ENCODE data around the gene CST3.

CST3 gene

DNA sequence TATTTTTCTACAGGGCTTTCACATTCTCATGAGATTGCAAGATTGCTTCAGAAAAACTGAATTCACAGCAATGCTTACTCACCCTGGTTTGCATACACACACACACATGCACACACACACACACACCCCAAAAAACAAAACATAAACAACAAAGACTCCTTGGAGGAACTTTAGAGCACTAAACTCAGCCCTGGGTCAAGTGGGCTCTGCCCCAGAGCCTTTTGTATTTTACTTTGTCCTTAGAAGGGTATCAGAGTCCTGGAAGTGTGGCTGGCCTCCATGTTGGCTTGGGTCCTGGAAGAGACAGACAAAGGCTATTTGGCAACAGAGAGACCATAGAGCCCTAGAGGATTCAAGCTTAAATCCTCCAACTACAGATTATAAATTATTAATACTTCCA lies 24.1 kb downstream of the CST3 start:
- DNase-seq, result no peak
- in situ Hi-C loops (cut with HindIII; ENCODE audit: low pct_ligation_motif_present, low pct_unique_long_range_greater_than_20kb, low sequenced_read_pairs), result no loop called here

DNA sequence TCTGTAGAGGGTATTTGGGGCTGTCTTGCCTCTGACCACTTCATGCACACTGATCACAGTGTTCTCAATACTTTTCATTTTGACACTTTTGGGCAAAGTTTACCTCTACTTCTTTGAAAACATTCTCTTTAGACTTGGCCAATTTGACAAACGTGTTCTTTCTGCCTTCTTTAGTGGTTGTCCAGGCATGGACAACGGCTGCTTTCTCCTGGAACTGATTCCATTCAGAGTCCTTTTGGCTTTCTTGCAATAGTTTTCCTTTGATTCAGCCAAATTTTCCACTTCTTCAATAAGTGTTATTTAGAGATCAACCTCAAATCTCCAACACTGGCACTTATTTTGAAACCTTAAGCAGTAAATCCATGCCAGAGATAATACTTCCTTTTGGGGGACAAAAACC lies 25.4 kb downstream of the CST3 start:
- DNase-seq, result no peak
- in situ Hi-C loops (cut with HindIII; ENCODE audit: low pct_ligation_motif_present, low pct_unique_long_range_greater_than_20kb, low sequenced_read_pairs), result no loop called here

DNA sequence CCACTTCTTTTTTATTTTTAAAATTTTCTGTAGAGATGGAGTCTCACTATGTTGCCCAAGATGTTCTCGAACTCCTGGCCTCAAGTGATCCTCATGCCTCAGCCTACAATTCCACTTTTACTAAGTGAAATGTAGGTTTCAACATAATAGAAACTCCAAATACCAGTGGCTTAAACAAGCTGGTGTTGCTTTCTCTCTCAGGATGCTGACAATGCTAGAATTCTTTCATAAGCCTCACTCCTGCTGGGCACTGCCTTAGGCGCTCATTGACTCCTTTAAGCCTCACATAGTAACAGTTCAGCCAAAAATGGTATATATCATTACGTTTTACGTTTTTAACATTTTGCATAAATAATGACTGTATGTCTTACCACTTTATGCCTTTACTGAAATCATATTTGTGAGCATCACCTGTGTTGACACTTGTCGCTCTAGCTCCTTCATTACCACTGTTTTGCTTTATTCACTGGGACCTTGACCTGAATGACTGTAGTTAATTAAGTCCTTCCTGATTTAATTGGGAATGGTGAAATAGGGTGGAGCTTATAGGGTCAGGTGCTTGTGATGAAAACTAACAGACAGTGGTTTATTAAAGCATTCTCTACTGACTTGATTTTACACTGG lies 28.2 kb downstream of the CST3 start:
- DNase-seq, result no peak
- in situ Hi-C loops (cut with HindIII; ENCODE audit: low pct_ligation_motif_present, low pct_unique_long_range_greater_than_20kb, low sequenced_read_pairs), result no loop called here

DNA sequence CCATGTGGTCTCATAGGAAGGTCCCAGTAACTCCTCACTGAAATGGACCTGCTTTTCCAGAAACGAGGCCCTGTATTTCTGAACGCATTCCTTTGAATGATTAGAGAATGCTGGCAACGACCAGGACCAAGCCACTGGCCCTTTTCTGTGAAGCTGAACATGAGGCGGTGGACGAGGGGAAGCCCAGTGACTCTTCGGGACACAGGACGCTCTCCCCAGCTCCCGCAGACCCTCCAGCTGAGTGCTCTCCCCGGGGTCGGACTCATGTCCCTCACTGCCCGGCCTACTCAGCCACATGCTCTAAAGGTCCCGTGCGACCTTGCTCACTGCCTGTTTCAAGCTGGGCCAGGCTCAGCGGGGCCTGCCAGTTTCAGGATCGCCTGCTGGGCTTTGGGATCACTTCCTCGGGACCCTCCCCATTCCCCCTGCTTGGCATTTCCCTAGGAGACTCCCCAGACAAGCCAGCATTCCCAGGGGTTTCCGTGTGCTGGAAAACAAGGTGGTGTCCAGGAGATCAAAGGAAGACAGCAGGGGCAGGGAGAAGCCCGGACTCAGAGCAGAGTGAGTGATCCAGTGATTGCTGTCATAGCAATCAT lies 29.4 kb downstream of the CST3 start:
- in situ Hi-C loops (cut with HindIII; ENCODE audit: low pct_ligation_motif_present, low pct_unique_long_range_greater_than_20kb, low sequenced_read_pairs), result no loop called here
- DNase-seq, result no peak

DNA sequence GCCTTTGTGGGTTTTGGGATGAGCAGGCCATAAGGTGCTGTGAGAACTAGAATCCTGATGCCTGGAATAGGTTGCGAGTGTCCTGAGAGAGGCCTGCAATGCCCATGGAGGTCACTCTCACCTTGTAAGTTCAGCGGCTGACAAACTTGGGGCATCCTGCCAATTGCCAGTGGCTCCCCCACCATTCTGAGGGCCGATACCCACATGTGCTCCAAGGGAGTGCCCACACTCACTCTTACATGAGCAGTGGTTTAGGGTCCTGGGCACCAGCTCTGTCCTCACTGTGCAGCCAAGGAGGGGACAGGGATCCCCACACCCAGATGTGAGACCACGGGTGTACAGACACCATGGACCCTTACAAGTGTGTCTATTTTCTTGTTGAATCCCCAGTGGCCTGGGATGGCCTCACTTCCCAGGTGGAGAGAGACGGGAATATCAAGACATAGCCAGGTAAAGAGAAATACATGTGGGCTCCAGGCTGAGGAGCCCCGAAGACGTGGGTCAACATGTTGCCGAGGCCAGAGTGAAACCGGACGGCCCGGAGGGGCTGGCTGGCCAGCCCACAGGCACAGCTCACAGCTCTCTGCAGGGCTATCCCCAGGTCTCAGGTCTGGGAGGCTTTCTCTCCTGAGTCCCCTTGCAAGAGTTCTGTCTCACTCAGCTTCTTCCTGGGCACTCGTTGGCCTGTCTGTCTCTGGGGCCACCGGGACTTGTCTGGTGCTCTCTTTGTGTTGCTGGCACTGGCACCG lies 30.1 kb downstream of the CST3 start:
- DNase-seq, result no peak
- in situ Hi-C loops (cut with HindIII; ENCODE audit: low pct_ligation_motif_present, low pct_unique_long_range_greater_than_20kb, low sequenced_read_pairs), result no loop called here

DNA sequence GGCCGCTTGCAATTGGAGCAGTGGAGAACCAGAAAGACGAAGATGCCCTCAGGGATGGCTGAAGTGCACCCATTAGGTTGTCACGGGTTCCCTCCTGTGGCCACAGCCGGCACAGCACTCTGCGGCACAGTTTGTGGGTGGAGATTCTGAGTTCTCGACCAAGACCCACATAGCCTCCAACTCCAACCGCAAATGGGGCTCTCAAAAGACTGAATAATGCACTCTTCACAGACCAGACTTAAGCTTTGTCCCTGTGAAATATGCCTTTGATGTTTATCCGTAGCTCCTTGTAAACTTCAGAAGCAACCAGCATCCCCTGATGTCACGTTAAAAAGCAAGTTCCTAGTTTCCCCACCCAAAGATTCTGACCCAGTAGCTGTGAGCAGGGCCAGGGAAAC lies 31.1 kb downstream of the CST3 start:
- in situ Hi-C loops (cut with HindIII; ENCODE audit: low pct_ligation_motif_present, low pct_unique_long_range_greater_than_20kb, low sequenced_read_pairs), result no loop called here
- peak; percentile 67 for DNase-seq

DNA sequence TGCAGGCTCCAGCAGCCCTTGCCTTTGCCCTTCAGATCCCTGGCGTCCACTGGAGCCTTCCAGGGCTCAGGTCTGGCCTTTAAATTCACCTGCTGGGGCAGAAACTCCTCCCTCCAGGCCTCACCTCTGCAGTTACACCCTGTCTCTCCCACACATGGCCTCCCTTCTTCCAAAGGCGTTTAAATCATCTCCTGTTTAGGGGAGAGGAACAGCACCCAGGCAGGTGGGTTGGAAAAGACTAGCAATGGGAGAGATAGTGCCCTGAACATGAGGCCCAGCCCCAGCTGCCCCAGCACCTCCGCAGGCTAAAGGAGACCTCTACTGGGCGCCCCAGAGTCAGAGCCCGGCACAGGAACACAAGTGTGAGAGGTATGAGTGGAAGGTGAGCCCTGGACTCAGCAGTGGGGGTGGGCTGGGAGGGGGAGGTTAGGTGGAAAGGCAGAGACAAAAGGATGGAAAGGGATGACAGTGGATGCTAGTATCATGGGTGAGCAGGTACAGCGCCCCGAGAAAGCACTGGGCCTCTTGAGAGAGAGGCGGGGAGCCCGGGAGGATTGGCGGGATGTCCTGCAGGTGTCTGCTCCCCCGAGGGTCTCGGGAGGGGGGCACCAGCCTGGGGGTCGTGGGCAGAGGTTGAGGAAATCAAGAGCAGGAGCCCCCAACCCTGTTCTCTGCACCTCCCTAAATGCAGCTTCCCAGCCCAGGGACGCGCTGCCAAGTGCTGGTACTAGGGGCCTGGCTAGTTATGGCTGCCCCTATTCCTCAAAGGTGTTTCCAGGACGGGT lies 31.7 kb downstream of the CST3 start, which contains the start of gene CST9:
TSS of gene CST9 (minus strand) at position 51 of the 785 bp plus-strand sequence. CDS start 53 bp downstream, outside the sequence.
- no peak for DNase-seq
- in situ Hi-C loops (cut with HindIII; ENCODE audit: low pct_ligation_motif_present, low pct_unique_long_range_greater_than_20kb, low sequenced_read_pairs), result no loop called here

DNA sequence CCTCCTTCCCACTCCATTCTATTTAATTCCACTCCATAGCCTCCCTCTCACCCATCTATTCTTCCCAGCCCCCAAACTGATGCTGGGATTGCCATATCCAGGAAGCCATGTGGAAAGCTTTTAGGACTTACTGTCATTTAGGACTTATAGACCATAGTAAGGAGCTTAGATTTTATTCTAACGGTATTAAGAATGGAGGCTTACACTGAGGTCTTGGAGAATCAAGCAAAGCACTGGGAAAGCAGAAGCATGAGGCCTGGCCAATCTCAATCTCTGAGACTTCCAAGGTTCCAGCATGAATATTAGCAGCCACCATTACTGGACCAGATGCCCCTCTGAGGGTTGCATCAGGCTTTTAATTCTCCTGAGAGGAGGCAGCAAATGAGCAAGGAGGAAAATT lies 33.4 kb downstream of the CST3 start:
- in situ Hi-C loops (cut with HindIII; ENCODE audit: low pct_ligation_motif_present, low pct_unique_long_range_greater_than_20kb, low sequenced_read_pairs), result no loop called here

DNA sequence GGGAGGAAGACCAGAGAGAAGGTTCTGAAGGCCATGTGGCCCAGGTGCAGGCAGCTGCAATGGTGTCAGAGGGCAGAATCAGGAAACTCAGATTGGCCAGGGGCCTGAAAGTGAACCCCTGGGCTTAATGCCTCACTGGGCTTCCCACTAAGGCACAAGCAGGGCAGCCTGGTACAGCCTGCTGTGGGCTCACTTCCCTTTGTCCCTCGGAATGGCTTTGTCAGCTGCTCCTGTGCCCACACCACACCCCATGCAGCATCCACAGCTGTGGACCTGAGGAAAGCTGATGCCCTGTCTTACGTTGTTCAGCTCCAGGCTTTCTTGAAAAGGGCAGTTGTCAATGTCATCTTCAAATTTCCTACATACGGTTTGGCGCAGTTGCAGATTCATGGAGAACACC lies 34.4 kb downstream of the CST3 start:
- in situ Hi-C loops (cut with HindIII; ENCODE audit: low pct_ligation_motif_present, low pct_unique_long_range_greater_than_20kb, low sequenced_read_pairs), result no loop called here
- no peak for DNase-seq

More for the DNA sequence above, 33.4 kb downstream of the CST3 start:
- no peak for DNase-seq

DNA sequence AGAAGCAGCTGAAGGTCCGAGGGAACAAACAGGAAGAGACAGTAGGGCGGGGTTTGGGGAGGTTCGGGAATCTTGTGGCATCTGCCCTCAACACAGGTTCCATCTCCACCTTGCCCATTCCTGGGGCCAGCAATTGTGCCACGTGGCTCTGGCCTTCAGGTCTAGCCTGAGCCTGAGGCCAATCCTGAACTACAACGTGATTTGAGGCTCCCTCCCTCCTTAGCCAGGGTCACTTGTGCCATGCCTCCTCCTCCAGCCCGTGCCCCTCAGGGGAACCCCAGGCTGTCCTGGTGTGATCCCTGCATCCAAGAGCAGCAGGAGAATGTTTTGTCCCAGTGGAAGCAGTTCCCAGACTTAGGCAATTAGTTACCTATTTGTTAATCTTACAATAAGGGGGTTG lies 35.1 kb downstream of the CST3 start:
- DNase-seq, result no peak
- in situ Hi-C loops (cut with HindIII; ENCODE audit: low pct_ligation_motif_present, low pct_unique_long_range_greater_than_20kb, low sequenced_read_pairs), result no loop called here

DNA sequence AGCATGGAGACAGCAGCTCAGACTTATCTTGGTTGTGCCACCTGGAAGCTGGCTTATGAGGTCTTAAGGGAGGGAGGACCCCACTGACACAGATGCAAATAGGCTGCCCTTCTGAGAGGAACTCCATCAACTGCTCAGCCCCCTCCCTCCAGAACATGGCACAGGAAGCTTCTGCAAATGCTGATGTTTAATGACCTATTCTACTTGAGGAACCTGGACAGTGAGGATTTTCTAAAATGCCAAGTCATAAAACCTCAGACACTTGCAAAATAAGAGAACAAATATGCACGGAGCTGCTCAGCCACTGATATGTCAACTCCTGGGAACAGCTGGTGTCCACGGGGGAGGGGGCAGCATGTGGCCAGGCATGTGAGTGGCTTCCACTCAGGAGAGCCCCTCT lies 35.5 kb downstream of the CST3 start:
- in situ Hi-C loops (cut with HindIII; ENCODE audit: low pct_ligation_motif_present, low pct_unique_long_range_greater_than_20kb, low sequenced_read_pairs), result no loop called here
- no peak for DNase-seq

DNA sequence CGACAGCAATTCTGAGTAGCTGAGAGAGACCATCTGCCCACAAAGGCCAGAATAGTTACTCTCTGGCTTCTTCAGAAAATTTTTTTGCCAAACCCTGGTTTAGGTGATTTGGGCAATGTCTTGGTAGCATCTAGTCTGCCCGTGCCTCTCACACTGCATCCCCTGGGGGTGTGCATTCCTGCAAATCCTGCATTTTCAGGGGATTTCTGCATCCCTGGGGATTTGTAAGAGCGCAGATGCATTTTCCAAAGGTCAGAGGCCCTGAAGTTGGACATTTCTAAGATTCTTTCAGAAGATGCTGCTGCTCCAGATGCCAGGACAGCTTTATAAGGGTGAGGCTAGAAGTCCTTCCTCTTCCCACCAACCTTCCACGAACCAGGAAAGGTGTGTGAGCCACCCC lies 36.0 kb downstream of the CST3 start:
- no peak for DNase-seq
- in situ Hi-C loops (cut with HindIII; ENCODE audit: low pct_ligation_motif_present, low pct_unique_long_range_greater_than_20kb, low sequenced_read_pairs), result no loop called here

DNA sequence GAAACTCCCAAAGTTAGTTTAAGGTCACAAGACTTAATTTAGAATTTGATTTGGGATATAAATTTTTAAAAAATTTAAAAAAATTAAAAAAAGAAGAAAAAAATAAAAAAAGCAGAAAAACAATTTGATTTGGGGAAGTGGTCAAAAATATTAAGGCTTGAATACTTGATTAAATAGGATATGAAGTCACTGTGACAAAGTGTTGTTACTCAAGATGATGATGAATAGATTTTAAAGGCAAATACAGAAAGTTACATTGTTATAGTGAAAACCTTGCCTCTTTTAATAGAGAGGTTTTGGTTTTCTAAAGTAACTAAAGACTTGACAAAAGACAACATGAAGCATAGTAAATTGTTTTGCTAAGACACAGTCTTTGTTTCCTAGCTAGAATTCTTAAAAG lies 39.3 kb downstream of the CST3 start:
- in situ Hi-C loops (cut with HindIII; ENCODE audit: low pct_ligation_motif_present, low pct_unique_long_range_greater_than_20kb, low sequenced_read_pairs), result no loop called here

DNA sequence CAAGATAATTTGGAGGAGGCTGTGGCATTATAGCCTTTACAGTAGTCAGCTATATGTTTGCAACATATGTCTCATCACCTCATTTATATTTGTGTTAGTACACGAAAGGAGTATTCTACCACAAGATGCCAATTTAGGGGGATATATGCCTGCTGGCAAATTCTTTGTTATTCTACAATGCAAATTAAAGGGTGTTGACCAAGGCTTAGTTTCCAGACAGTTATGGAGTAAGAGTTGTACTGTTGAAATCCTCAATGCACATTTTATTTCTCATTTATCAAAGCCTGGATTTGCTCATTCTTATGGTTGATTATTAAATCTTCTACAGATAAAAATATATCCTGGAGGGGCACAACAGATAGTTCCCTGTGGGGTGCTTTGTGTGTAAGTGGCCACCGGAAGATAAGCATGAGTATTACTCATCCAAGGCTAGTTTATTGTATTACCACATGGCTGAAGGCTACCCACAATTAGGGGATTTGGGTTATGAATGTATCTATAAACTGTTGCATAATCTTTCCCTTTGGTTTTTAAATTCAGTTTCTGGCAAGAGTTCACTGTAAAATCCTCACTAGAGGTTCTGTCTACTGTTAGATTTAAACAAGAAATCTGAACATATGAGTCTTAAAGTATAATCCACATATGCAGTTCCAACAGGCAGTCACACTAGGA lies 41.0 kb downstream of the CST3 start:
- in situ Hi-C loops (cut with HindIII; ENCODE audit: low pct_ligation_motif_present, low pct_unique_long_range_greater_than_20kb, low sequenced_read_pairs), result no loop called here

More for the DNA sequence above, 39.3 kb downstream of the CST3 start:
- no peak for DNase-seq

DNA sequence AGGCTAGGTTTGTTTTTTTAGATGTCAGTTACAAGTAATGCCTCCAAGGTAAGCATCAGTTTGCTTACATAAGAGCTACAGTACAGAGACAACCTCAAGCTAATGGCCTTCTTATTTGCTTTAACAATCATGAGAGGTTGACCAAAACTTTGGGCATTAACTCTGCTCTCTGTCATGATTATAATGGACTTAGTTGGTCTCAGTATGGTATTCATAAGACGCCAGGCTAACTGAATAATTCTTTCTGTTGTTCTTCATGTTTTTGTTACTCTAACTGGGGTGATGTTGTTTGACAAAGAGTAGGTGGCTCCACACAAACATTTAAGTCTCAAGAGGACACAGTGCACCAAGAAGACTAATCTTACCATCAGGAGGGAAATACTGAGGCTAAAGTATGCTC lies 41.8 kb downstream of the CST3 start:
- DNase-seq, result no peak
- in situ Hi-C loops (cut with HindIII; ENCODE audit: low pct_ligation_motif_present, low pct_unique_long_range_greater_than_20kb, low sequenced_read_pairs), result no loop called here

More for the DNA sequence above, 41.0 kb downstream of the CST3 start:
- DNase-seq, result no peak

DNA sequence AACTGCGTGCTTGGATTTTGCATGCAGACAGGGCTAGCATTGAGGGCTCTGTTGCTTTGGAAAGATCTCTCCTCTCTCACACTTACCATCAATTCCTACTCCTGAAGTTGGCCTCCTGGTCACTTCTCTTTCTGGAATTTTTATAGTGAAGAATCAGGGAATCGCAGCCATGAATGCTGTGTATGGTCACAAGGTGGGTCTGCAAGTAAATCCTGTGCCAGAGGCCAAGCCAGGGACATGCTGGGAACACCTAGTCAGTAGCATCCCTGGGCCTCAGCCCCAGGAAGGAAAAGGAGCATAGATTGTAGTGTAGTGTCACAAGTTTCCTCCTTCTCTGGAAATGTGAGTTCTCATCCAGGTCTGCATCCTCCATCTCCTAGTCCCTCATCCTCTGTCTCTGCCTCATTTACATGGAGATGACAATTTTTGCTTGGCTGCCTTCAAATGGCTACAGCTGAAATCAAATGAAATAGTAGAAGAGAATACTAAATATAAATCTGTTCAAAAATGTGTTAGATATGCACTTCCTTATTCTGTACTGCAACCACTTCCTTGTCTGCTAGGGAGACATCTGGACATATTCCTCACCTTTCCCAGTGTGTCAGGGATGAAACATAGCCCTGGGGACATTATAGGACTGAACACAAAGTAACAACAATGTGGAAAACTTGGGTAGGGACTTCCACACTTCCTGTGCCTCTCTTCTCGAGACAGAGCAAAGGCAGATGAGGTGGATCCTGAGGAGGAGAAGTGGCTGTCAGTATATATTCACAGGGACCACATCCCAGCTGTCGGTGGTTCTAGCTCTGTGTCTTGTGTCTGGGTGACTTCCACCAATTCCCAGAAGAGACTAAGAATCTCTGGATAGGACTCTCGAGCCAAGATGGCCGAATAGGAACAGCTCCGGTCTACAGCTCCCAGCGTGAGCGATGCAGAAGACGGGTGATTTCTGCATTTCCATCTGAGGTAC lies 49.0 kb downstream of the CST3 start:
- no peak for DNase-seq
- in situ Hi-C loops (cut with HindIII; ENCODE audit: low pct_ligation_motif_present, low pct_unique_long_range_greater_than_20kb, low sequenced_read_pairs), result no loop called here

DNA sequence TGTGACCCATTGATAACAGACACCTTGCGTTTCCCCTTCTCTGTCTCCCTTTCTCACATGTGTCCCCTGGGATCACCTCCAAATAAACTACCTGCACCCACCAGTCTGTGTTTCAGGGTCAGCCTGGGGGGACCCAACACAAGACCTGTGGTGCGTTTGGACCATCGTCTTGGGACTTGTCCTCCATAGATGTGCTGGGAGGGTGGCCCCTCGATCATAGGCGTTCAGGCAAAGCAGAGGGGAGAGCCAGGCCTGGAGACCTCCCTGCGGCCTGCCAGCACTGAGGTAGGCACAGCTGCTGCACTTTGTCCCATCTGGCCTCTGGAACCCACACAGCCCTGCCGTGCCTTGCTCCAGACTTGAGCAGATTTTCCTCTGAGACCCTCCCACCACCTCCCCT lies 50.1 kb downstream of the CST3 start:
- DNase-seq, result no peak
- in situ Hi-C loops (cut with HindIII; ENCODE audit: low pct_ligation_motif_present, low pct_unique_long_range_greater_than_20kb, low sequenced_read_pairs), result no loop called here

Data from ACHN (cell line).